ENCODE data around the gene NOP56. TPM values are rescaled to one million over a fixed set of nuclear protein-coding genes. Genes with fewer than 3 reads are reported as not detected.

The NOP56 gene
- total and polyA plus RNA-seq, 2 donors (not counting 3 experiments of a cell fraction or from before 2014, with no cell fraction given): 151 to 329 TPM

DNA sequence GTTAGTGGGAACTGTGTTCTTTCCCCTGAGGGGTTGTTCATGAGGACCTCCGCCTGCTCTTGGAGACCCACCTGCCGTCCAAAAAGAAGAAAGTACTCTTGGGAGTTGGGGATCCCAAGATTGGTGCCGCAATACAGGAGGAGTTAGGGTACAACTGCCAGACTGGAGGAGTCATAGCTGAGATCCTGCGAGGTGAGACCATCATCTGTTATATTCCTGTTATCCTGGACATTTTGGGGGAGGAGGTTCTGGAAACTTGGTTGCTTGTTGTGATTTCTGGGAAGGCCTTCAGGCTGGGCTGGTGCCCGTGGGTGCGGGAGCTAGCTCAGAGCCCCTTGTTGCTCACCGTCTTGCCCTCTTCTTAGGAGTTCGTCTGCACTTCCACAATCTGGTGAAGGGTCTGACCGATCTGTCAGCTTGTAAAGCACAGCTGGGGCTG, 2.0 kb downstream of the NOP56 start:
- DNase-seq (ENCODE audit: low read depth, low spot score): no peak
- TF ChIP-seq GATA2 (IDR thresholded peaks at IDR 0.05; ENCODE audit: insufficient read depth, insufficient read length, low read depth, low read length) (no peak), JUN (IDR thresholded peaks at IDR 0.05; ENCODE audit: borderline replicate concordance, insufficient read depth, insufficient read length, low read depth) (no peak), CTCF (IDR thresholded peaks at IDR 0.05; ENCODE audit: extremely low read depth in 1 of 2, insufficient read depth in 1 of 2, low read depth in 1 of 2, low read length in 2 of 2) (no peak), POLR2AphosphoS5 (IDR thresholded peaks at IDR 0.05; ENCODE audit: insufficient read depth, low read depth, low read length) (no peak), FOS (IDR thresholded peaks at IDR 0.05; ENCODE audit: borderline replicate concordance, insufficient read depth, low read length) (no peak), MAX (IDR thresholded peaks at IDR 0.05; ENCODE audit: insufficient read depth, insufficient read length) (no peak)
- Histone ChIP-seq H3K9ac (replicated peaks; ENCODE audit: extremely low read depth, insufficient read depth, low read length) (no peak overlapping the region), H3K79me2 (ENCODE audit: control insufficient read depth, insufficient read depth, low read length) (peaks cover 58% of the 10 kb centered on the region), H4K20me1 (replicated peaks; ENCODE audit: control insufficient read depth, extremely low read depth, insufficient read depth, low read length) (peaks cover 3% of the 10 kb centered on the region), H3K36me3 (ENCODE audit: control insufficient read depth in 2 of 2, extremely low read depth in 1 of 2, insufficient read depth in 2 of 2, low read length in 2 of 2) (peaks cover 33 to 44% of the 10 kb centered on the region in 2 experiments), H3K4me2 (ENCODE audit: insufficient read depth, low read length) (peak overlapping the region; percentile 68), H2AFZ (ENCODE audit: low read depth, low read length) (no peak overlapping the region), H3K9me3 (replicated peaks; ENCODE audit: control insufficient read depth, insufficient read depth, low read length) (no peaks in the 10 kb centered on the region), H3K4me1 (ENCODE audit: control insufficient read depth, extremely low read depth, insufficient read depth, low read length) (peaks cover 25% of the 10 kb centered on the region), H3K27ac (ENCODE audit: insufficient read depth, low read depth, low read length) (no peak overlapping the region), H3K27me3 (ENCODE audit: control insufficient read depth in 2 of 2, insufficient read depth in 2 of 2, low read length in 2 of 2) (no peaks in the 10 kb centered on the region), H3K4me3 (replicated peaks in 1 of 3; ENCODE audit: insufficient read depth in 1 of 3, low read depth in 1 of 3, low read length in 3 of 3) (peak overlapping the region in 1 of 3 experiments; percentile 98), H3K9me1 (replicated peaks; ENCODE audit: control insufficient read depth, extremely low read depth, insufficient read depth, low read length) (no peaks in the 10 kb centered on the region)
- intact Hi-C loops (cut with micrococcal nuclease): loop anchor here (5.0 to 10.0 kb wide), 2 partner anchors 147 to 550 kb away; partner anchors contain the start of genes STK35 and ZNF343
- dilution Hi-C loops (cut with MboI; ENCODE audit: extremely low pct_ligation_motif_present, low sequenced_read_pairs): no loop called here
- no TSS peak for BruUV-seq (replicated peaks)
- no peak for FAIRE-seq
- CTCF ChIA-PET: no interaction called here
- POLR2A ChIA-PET: interaction anchor here (0.8 kb wide), 1 partner anchor 10 kb away, joined by 3 read pairs; the partner anchor contains the start of gene IDH3B

Measured in endothelial cell of umbilical vein (primary cell).